ENCODE data around the gene ATP4B. TPM values are rescaled to one million over a fixed set of nuclear protein-coding genes. Genes with fewer than 3 reads are reported as not detected.

Gene ATP4B
- polyA plus RNA-seq, 1 of the 3 experiments (the other 2 are of a cell fraction) = not detected

DNA sequence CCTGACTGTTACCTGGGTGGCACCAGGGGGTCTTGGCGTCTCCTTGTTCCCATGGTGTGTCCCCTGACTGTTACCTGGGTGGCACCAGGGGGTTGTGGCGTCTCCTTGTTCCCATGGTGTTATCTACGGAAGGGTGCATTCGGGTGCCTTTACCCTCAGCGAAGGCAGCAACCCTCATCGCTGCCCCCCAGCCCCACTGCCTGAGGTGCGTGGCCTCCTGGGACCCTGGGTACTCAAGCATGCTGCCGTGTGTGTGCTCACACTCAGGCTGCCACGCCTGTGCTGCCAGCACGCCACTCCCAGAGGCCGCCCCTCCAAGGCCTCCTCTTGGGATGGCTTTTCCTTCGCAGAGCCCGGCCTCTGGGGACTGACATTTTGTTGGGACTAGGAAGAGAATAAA, 48.4 kb downstream of the ATP4B start:
- Histone ChIP-seq H3K9me2 (no peaks in the 10 kb centered on the region), H3K4me3 (ENCODE audit: low read depth in 2 of 2, low read length in 1 of 2) (no peak overlapping the region), H3F3A (replicated peaks; ENCODE audit: insufficient read depth) (no peaks in the 10 kb centered on the region), H3K36me3 (replicated peaks in 1 of 2; ENCODE audit: control insufficient read depth in 1 of 2, insufficient read depth in 2 of 2, low read length in 1 of 2) (peaks cover 8 to 21% of the 10 kb centered on the region in 2 experiments), H3K4me1 (ENCODE audit: control insufficient read depth in 1 of 2, insufficient read depth in 2 of 2, low read depth in 1 of 2, low read length in 1 of 2) (no peaks in the 10 kb centered on the region), H3K27ac (ENCODE audit: low read depth in 2 of 2, low read length in 1 of 2) (no peak overlapping the region), H3K9ac (no peak overlapping the region), H3K9me3 (no peaks in the 10 kb centered on the region), H3K79me2 (ENCODE audit: insufficient read depth) (peaks cover 84% of the 10 kb centered on the region), H3K4me2 (no peak overlapping the region), H4K20me1 (ENCODE audit: insufficient read depth) (peaks cover 65% of the 10 kb centered on the region; the same call in 1 of the 2 replicates), H2AFZ (ENCODE audit: low read depth) (no peak overlapping the region), H3K27me3 (ENCODE audit: insufficient read depth) (no peaks in the 10 kb centered on the region)
- ChIA-PET POLR2A (no interaction called here), CTCF (no interaction called here)
- DNase-seq = no peak
- TF ChIP-seq POLR2AphosphoS5 (IDR thresholded peaks at IDR 0.05; ENCODE audit: low read depth, low read length) (no peak), JUND (IDR thresholded peaks at IDR 0.05) (no peak), EP300 (IDR thresholded peaks at IDR 0.05; ENCODE audit: borderline replicate concordance in 1 of 2, low read depth in 1 of 2, low read length in 1 of 2) (no peak), FOSL2 (IDR thresholded peaks at IDR 0.05; ENCODE audit: borderline replicate concordance, low read depth) (no peak), SMC3 (IDR thresholded peaks at IDR 0.05; ENCODE audit: low read depth, low read length) (no peak)
- TF ChIP-seq, protein P1, sequence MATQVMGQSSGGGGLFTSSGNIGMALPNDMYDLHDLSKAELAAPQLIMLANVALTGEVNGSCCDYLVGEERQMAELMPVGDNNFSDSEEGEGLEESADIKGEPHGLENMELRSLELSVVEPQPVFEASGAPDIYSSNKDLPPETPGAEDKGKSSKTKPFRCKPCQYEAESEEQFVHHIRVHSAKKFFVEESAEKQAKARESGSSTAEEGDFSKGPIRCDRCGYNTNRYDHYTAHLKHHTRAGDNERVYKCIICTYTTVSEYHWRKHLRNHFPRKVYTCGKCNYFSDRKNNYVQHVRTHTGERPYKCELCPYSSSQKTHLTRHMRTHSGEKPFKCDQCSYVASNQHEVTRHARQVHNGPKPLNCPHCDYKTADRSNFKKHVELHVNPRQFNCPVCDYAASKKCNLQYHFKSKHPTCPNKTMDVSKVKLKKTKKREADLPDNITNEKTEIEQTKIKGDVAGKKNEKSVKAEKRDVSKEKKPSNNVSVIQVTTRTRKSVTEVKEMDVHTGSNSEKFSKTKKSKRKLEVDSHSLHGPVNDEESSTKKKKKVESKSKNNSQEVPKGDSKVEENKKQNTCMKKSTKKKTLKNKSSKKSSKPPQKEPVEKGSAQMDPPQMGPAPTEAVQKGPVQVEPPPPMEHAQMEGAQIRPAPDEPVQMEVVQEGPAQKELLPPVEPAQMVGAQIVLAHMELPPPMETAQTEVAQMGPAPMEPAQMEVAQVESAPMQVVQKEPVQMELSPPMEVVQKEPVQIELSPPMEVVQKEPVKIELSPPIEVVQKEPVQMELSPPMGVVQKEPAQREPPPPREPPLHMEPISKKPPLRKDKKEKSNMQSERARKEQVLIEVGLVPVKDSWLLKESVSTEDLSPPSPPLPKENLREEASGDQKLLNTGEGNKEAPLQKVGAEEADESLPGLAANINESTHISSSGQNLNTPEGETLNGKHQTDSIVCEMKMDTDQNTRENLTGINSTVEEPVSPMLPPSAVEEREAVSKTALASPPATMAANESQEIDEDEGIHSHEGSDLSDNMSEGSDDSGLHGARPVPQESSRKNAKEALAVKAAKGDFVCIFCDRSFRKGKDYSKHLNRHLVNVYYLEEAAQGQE (IDR thresholded peaks at IDR 0.05; ENCODE audit: low read depth, low read length) = no peak
- WGBS (ENCODE audit: low lambda C conversion rate) = 92% methylated on average over 10 of the region's 13 CpGs

DNA sequence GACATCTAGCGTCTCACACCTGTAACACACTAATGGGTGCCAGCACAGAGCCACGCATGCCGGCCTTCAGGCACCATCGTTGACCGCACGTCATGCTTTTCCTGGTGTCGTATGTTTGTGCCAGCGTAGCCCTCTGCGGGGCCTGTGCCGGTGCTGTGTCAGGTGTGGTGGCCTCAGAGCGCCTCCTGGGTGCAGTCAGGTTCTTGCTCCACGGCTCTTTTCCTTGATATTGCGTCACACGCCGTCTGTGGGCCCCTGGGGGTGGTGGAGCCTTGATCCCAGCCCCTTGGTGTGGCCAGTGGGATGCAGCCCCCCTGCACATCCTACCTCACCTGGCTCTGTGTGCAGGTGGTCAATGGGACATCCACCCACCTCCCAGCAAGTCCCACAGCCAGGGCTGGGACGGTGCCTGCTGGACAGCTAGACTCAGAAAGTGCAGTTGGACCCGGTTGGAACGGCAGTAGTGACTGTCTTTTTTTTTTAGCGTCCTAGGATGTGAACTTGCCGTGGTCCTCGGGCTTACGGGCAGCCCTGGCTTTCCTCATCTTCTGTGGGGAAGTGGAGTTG, 48.9 kb downstream of the ATP4B start:
- Histone ChIP-seq H3K79me2 (ENCODE audit: insufficient read depth) (peaks cover 84% of the 10 kb centered on the region), H3K4me3 (ENCODE audit: low read depth in 2 of 2, low read length in 1 of 2) (no peak overlapping the region), H3F3A (replicated peaks; ENCODE audit: insufficient read depth) (no peaks in the 10 kb centered on the region), H3K9me3 (no peaks in the 10 kb centered on the region), H3K27me3 (ENCODE audit: insufficient read depth) (no peaks in the 10 kb centered on the region), H3K27ac (ENCODE audit: low read depth in 2 of 2, low read length in 1 of 2) (no peak overlapping the region), H3K4me2 (no peak overlapping the region), H4K20me1 (ENCODE audit: insufficient read depth) (peaks cover 62% of the 10 kb centered on the region; the same call in 1 of the 2 replicates), H3K36me3 (replicated peaks in 1 of 2; ENCODE audit: control insufficient read depth in 1 of 2, insufficient read depth in 2 of 2, low read length in 1 of 2) (peaks cover 8 to 21% of the 10 kb centered on the region in 2 experiments), H3K9ac (no peak overlapping the region), H2AFZ (ENCODE audit: low read depth) (no peak overlapping the region), H3K4me1 (ENCODE audit: control insufficient read depth in 1 of 2, insufficient read depth in 2 of 2, low read depth in 1 of 2, low read length in 1 of 2) (no peaks in the 10 kb centered on the region), H3K9me2 (no peaks in the 10 kb centered on the region)
- ChIA-PET POLR2A (no interaction called here), CTCF (no interaction called here)
- TF ChIP-seq YY1 (IDR thresholded peaks at IDR 0.05; ENCODE audit: low read depth) (no peak), RXRA (IDR thresholded peaks at IDR 0.05; ENCODE audit: borderline replicate concordance, low read depth) (no peak), TCF12 (IDR thresholded peaks at IDR 0.05) (no peak), SIN3A (IDR thresholded peaks at IDR 0.05; ENCODE audit: borderline replicate concordance, low read depth, low read length) (no peak), SMC3 (IDR thresholded peaks at IDR 0.05; ENCODE audit: low read depth, low read length) (no peak), MEF2A (IDR thresholded peaks at IDR 0.05; ENCODE audit: borderline replicate concordance, low read depth) (no peak), JUND (IDR thresholded peaks at IDR 0.05) (no peak), POLR2AphosphoS5 (IDR thresholded peaks at IDR 0.05; ENCODE audit: low read depth, low read length) (no peak), EP300 (IDR thresholded peaks at IDR 0.05; ENCODE audit: borderline replicate concordance in 1 of 2, low read depth in 1 of 2, low read length in 1 of 2) (no peak), RFX5 (IDR thresholded peaks at IDR 0.05; ENCODE audit: low read length) (no peak), RAD21 (IDR thresholded peaks at IDR 0.05; ENCODE audit: low read length) (no peak)
- TF ChIP-seq, protein P1 (IDR thresholded peaks at IDR 0.05; ENCODE audit: low read depth, low read length) = no peak
- TF ChIP-seq, protein P2, sequence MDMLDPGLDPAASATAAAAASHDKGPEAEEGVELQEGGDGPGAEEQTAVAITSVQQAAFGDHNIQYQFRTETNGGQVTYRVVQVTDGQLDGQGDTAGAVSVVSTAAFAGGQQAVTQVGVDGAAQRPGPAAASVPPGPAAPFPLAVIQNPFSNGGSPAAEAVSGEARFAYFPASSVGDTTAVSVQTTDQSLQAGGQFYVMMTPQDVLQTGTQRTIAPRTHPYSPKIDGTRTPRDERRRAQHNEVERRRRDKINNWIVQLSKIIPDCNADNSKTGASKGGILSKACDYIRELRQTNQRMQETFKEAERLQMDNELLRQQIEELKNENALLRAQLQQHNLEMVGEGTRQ (IDR thresholded peaks at IDR 0.05; ENCODE audit: borderline replicate concordance, low read depth, low read length) = no peak
- TF ChIP-seq, protein P3, sequence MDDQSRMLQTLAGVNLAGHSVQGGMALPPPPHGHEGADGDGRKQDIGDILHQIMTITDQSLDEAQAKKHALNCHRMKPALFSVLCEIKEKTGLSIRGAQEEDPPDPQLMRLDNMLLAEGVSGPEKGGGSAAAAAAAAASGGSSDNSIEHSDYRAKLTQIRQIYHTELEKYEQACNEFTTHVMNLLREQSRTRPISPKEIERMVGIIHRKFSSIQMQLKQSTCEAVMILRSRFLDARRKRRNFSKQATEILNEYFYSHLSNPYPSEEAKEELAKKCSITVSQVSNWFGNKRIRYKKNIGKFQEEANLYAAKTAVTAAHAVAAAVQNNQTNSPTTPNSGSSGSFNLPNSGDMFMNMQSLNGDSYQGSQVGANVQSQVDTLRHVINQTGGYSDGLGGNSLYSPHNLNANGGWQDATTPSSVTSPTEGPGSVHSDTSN (IDR thresholded peaks at IDR 0.05) = no peak
- TF ChIP-seq, protein P4, sequence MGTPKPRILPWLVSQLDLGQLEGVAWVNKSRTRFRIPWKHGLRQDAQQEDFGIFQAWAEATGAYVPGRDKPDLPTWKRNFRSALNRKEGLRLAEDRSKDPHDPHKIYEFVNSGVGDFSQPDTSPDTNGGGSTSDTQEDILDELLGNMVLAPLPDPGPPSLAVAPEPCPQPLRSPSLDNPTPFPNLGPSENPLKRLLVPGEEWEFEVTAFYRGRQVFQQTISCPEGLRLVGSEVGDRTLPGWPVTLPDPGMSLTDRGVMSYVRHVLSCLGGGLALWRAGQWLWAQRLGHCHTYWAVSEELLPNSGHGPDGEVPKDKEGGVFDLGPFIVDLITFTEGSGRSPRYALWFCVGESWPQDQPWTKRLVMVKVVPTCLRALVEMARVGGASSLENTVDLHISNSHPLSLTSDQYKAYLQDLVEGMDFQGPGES (IDR thresholded peaks at IDR 0.05; ENCODE audit: low read depth, low read length) = no peak
- WGBS (ENCODE audit: low lambda C conversion rate) = over 99% methylated on average over 13 of the region's 22 CpGs
- no peak for DNase-seq
